Hepatic stellate cell (primary cell): Measurements from ENCODE around the gene FOSL1.

Source experiments
- DNase-seq: peaks from one replicate; pipeline ENCODE4 v3.0.0; 2011; ENCODE audit warnings: low spot score

Gene FOSL1

GRCh38 chr11:65900125-65900898 is at the start of gene FOSL1:
TSS of gene FOSL1 (minus strand) at chr11:65900388. CDS start at chr11:65900339, 49 bp downstream.
- DNase-seq, result peak; percentile 93

- DNase-seq, result no peak
Measured at GRCh38 chr11:65947603-65948125, 47.5 kb upstream of the FOSL1 start.

- DNase-seq, result no peak
Measured at GRCh38 chr11:65947133-65947532, 46.9 kb upstream of the FOSL1 start.

- DNase-seq, result no peak
Measured at GRCh38 chr11:65946655-65947054, 46.5 kb upstream of the FOSL1 start.

- no peak for DNase-seq
Measured at GRCh38 chr11:65945941-65946558, 45.9 kb upstream of the FOSL1 start.

- no peak for DNase-seq
Measured at GRCh38 chr11:65945430-65945911, 45.3 kb upstream of the FOSL1 start, which contains the start of gene TSGA10IP. TSS of gene TSGA10IP (plus strand) at chr11:65945480. CDS start at chr11:65945676, 196 bp downstream.

- DNase-seq, result no peak
Measured at GRCh38 chr11:65944767-65945166, 44.6 kb upstream of the FOSL1 start.

- DNase-seq, result no peak
Measured at GRCh38 chr11:65944191-65944590, 44.0 kb upstream of the FOSL1 start.

GRCh38 chr11:65942531-65942930 is 42.3 kb upstream of the FOSL1 start:
- DNase-seq, result no peak

GRCh38 chr11:65941720-65942310 is 41.6 kb upstream of the FOSL1 start:
- DNase-seq, result no peak

GRCh38 chr11:65937766-65938165 is 37.6 kb upstream of the FOSL1 start:
- DNase-seq, result no peak

GRCh38 chr11:65934014-65934413 is 33.8 kb upstream of the FOSL1 start:
- no peak for DNase-seq

- no peak for DNase-seq
Measured at GRCh38 chr11:65932558-65932919, 32.4 kb upstream of the FOSL1 start.

- DNase-seq, result no peak
Measured at GRCh38 chr11:65931773-65932557, 31.8 kb upstream of the FOSL1 start.

GRCh38 chr11:65928667-65929066 is 28.5 kb upstream of the FOSL1 start:
- DNase-seq, result no peak

- peak; percentile 69 for DNase-seq
Measured at GRCh38 chr11:65927904-65928397, 27.8 kb upstream of the FOSL1 start.

- no peak for DNase-seq
Measured at GRCh38 chr11:65925397-65925796, 25.2 kb upstream of the FOSL1 start.

- no peak for DNase-seq
Measured at GRCh38 chr11:65922565-65922964, 22.4 kb upstream of the FOSL1 start.

- no peak for DNase-seq
Measured at GRCh38 chr11:65921876-65922275, 21.7 kb upstream of the FOSL1 start.

- DNase-seq, result no peak
Measured at GRCh38 chr11:65921033-65921555, 20.9 kb upstream of the FOSL1 start.

GRCh38 chr11:65920372-65920802 is 20.2 kb upstream of the FOSL1 start:
- DNase-seq, result no peak
